Right cardiac atrium (tissue), 5 donors: ENCODE results near the gene SLC7A10. TPM values are rescaled to one million over a fixed set of nuclear protein-coding genes. Genes with fewer than 3 reads are reported as not detected.
"Not testable (repeated sequence)": the region's sequence is repeated elsewhere in the genome, so short reads cannot be mapped to it uniquely, and the experiment has no call there.

ENCODE experiments used
- ATAC-seq, 2 donors: fragments of 200-7000 bp; cut with Tn5 transposase; one replicate each; pipeline versions ENCODE4 v1.8.0 to v1.9.1; 2020; ENCODE audit warnings: moderate library complexity in 2 of 2, mild to moderate bottlenecking in 1 of 2
- DNase-seq, 3 donors: peaks; one replicate each; pipeline ENCODE4 v3.0.0-alpha.2; 2020
- H3K27ac ChIP-seq: one replicate; pipeline ENCODE4 v1.5.1; 2013; ENCODE audit warnings: mild to moderate bottlenecking, low read length, control low read depth, moderate library complexity
- H3K27me3 ChIP-seq: one replicate; pipeline ENCODE4 v1.6.1; 2013; ENCODE audit not compliant: control insufficient read depth, insufficient read depth
- H3K4me1 ChIP-seq: one replicate; pipeline ENCODE4 v1.6.1; 2013; ENCODE audit warnings: low read length; ENCODE audit not compliant: control insufficient read depth, insufficient read depth
- H3K4me3 ChIP-seq: one replicate; pipeline ENCODE4 v1.5.1; 2013; ENCODE audit warnings: low read length, control low read depth
- H3K9me3 ChIP-seq: one replicate; pipeline ENCODE4 v1.6.1; 2013; ENCODE audit warnings: low read length; ENCODE audit not compliant: control insufficient read depth
- WGBS: extraction: QIAGEN DNeasy Blood & Tissue Kit; methylation state at CpG from one replicate; pipeline ENCODE4 v1.1.7; 2013; 5-methylcytosine and 5-hydroxymethylcytosine counted together
- intact Hi-C, 4 donors: fragments of 100-400 bp; cut with DNase I; formaldehyde crosslinking; loops; one replicate each; pipeline versions ENCODE4 v1.11.0 to v1.14.0; 2022 to 2023
- polyA plus RNA-seq: library from polyadenylated mRNA; stranded (reverse); fragments of 200-250 nt; gene quantifications from one replicate; pipeline ENCODE4 v1.2.3, GENCODE V29; 2013
- total RNA-seq, 4 donors: library from RNA; stranded (reverse); fragmentation: NEBNext Ultra II Directional; extraction: Animal tissue kit (Norgen Biotek cat#: 25700); gene quantifications; one replicate each; pipeline ENCODE4 v1.2.1, GENCODE V29; 2021
- donor health status: healthy with polysubstance abuse.
- donor health status: DM: no; HTN: yes; CAD: no.
- donor health status: DM: no; HTN: no; CAD: no.
- donor health status: DM: no; HTN: yes; CAD: no; lungs with severe emphysema.
- donor health status: DM: yes; HTN: yes; CAD: no.

Gene SLC7A10
- total and polyA plus RNA-seq, 5 donors, result 0.70 TPM; not detected in 4

DNA sequence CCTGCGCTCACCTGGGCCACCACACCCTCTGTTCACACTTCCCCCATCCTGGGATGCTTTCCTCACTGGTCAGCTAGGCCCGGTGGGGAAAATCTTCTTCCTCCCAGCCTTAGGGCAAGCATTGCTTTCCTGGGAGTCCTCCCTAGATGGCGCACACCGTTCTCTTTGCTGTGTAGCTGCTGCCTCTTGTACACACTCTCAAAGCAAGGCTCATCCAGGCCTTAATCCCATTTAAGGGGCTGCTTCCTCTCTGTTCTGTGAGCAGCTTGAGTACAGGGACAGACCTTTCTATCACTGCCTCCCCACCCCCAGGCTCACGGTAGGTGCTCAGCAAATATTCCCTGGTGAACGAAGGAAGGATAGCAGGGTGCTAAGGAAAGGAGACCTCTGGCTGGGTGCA is 11.1 kb downstream of the SLC7A10 start:
- Histone ChIP-seq H3K4me1 (no peaks in the 10 kb centered on the region), H3K27me3 (no peaks in the 10 kb centered on the region), H3K4me3 (no peak overlapping the region), H3K9me3 (no peaks in the 10 kb centered on the region), H3K27ac (no peak overlapping the region)
- DNase-seq (peak in 1 of 3 donors; percentile 4), ATAC-seq (no peak)
- intact Hi-C loops, result no loop called here
- WGBS, result 50% methylated on average over 6 of the region's 6 CpGs

DNA sequence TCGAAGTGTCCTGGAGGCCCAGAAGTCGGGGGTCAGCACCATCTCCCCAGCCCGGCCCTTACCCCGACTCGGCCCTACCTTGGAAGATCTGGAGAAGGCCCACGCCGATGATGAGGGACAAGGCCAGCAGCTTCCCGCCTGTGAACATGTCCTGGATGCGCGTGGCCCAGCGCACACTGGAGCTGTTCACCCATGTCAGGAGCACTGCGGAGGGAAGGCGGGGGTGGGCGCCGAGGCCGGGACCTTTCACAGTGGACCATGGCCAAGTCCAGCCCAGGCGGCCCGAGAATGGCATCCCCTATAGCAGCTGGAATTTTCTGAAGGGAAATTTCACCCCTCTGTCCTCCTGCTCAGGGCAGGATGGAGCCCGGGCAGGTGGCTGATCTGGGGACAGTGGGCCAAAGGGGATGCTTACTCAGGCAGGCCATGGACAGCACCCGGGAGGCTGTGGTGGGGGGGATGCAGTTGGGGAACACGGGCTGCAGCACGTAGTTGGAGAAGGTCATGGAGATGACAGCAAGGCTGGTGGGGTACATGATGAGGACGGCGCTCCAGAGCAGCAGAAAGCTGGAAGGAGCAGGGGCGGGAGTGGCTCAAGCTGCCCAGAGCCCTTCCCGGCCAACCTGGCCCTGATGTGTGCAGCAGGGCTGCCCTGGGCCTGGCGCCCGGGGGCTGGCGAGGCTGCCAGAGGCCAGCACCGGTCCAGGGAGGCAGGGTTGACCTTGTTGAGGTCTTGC is 13.0 kb downstream of the SLC7A10 start:
- no peaks in the 10 kb centered on the region for H3K4me1 ChIP-seq
- 85% methylated on average over 30 of the region's 30 CpGs for WGBS
- DNase-seq (peak in 1 of 3 donors; percentile 42), ATAC-seq (no peak)
- no peaks in the 10 kb centered on the region for H3K27me3 ChIP-seq
- no peak overlapping the region for H3K27ac ChIP-seq
- intact Hi-C loops, result no loop called here
- H3K4me3 ChIP-seq, result no peak overlapping the region
- no peaks in the 10 kb centered on the region for H3K9me3 ChIP-seq

- Histone ChIP-seq H3K4me3 (no peak overlapping the region), H3K4me1 (no peaks in the 10 kb centered on the region), H3K27me3 (no peaks in the 10 kb centered on the region), H3K27ac (no peak overlapping the region), H3K9me3 (no peaks in the 10 kb centered on the region)
- intact Hi-C loops, result no loop called here
- ATAC-seq, result no peak
- 77% methylated on average over 17 of the region's 17 CpGs for WGBS
- DNase-seq, result peak in 1 of 3 donors; percentile 16
Observed at GRCh38 chr19:33211794-33212435, 13.7 kb downstream of the SLC7A10 start.

GRCh38 chr19:33210266-33210940 is 15.2 kb downstream of the SLC7A10 start:
- no peak overlapping the region for H3K27ac ChIP-seq
- no peak overlapping the region for H3K4me3 ChIP-seq
- DNase-seq (no peak), ATAC-seq (no peak)
- 91% methylated on average over 22 of the region's 22 CpGs for WGBS
- no peaks in the 10 kb centered on the region for H3K9me3 ChIP-seq
- no peaks in the 10 kb centered on the region for H3K4me1 ChIP-seq
- no peaks in the 10 kb centered on the region for H3K27me3 ChIP-seq
- intact Hi-C loops, result no loop called here

DNA sequence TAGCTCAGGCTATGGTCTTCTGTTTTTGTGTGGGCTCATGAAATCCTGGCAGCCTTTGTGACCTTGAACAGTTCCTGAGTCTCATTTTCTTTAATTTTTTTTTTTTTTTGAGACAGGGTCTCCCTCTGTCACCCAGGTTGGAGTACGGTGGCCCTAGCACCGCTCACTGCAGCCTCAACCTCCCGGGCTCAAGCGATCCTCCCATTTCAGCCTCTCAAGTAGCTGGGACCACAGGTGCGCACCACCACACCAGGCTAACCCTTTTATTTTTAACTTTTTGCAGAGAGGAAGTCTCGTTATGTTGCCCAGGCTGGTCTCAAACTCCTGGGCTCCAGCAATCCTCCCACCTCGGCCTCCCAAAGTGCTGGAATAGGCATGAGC is 15.8 kb downstream of the SLC7A10 start:
- DNase-seq, H3K27ac ChIP-seq, H3K4me1 ChIP-seq, H3K9me3 ChIP-seq, H3K27me3 ChIP-seq, intact Hi-C loops, H3K4me3 ChIP-seq, ATAC-seq: not testable (repeated sequence)
- 96% methylated on average over 7 of the region's 7 CpGs for WGBS

GRCh38 chr19:33208904-33209849 is 16.5 kb downstream of the SLC7A10 start:
- ATAC-seq, result no peak

GRCh38 chr19:33208371-33208895 is 17.2 kb downstream of the SLC7A10 start:
- Histone ChIP-seq H3K4me3 (no peak overlapping the region), H3K9me3 (no peaks in the 10 kb centered on the region), H3K4me1 (no peaks in the 10 kb centered on the region), H3K27ac (no peak overlapping the region), H3K27me3 (no peaks in the 10 kb centered on the region)
- 63% methylated on average over 11 of the region's 11 CpGs for WGBS
- intact Hi-C loops, result no loop called here
- no peak for DNase-seq
- no peak for ATAC-seq

More at GRCh38 chr19:33208904-33209849, 16.5 kb downstream of the SLC7A10 start:
- peak; percentile 56 to 83 (median 81) for DNase-seq
- Histone ChIP-seq H3K9me3 (no peaks in the 10 kb centered on the region), H3K27me3 (no peaks in the 10 kb centered on the region), H3K4me1 (no peaks in the 10 kb centered on the region), H3K27ac (no peak overlapping the region), H3K4me3 (no peak overlapping the region)
- 80% methylated on average over 24 of the region's 24 CpGs for WGBS
- intact Hi-C loops, result no loop called here

DNA sequence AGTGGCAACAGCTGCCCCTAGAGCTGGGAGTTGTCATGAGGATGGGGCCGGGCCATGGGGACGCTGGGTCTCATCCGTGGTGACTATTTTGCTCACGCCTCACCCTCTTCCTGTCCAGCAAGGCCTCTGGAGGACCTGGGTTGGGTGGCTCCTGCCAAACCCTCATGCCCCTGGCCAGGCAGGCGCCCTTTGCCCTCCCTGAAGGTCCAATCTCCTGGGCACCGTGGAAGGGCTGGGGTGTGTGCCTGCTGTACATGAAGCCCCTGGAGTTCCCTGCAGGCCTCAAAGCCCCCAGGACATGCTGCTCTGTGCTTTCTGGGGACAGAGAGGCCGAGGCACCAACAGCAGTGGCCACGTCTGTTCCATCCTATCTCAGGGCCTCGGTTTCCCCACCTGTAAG is 17.7 kb downstream of the SLC7A10 start:
- Histone ChIP-seq H3K4me3 (no peak overlapping the region), H3K27me3 (no peaks in the 10 kb centered on the region), H3K27ac (no peak overlapping the region), H3K9me3 (no peaks in the 10 kb centered on the region), H3K4me1 (no peaks in the 10 kb centered on the region)
- WGBS, result 76% methylated on average over 9 of the region's 9 CpGs
- ATAC-seq, result no peak
- intact Hi-C loops, result no loop called here
- no peak for DNase-seq

- 91% methylated on average over 38 of the region's 38 CpGs for whole genome bisulfite sequencing
- peak in 1 of 3 donors; percentile 54 for DNase-seq
- intact Hi-C loops, result no loop called here
- Histone ChIP-seq H3K27me3 (no peaks in the 10 kb centered on the region), H3K9me3 (no peaks in the 10 kb centered on the region), H3K4me3 (no peak overlapping the region), H3K27ac (no peak overlapping the region), H3K4me1 (no peaks in the 10 kb centered on the region)
- no peak for ATAC-seq
Observed at GRCh38 chr19:33207040-33207620, 18.5 kb downstream of the SLC7A10 start.
